Posterior cingulate gyrus (tissue), 11 donors: ENCODE measurements around the gene SEMA3D.

ENCODE experiments used
- DNase-seq, 10 donors: peaks; one replicate each; pipeline versions ENCODE4 v3.0.0 to v3.0.0-alpha.2; 2020 to 2021; ENCODE audit warnings: mixed read lengths in 3 of 10
- intact Hi-C: fragments of 100-400 bp; cut with DNase I; formaldehyde crosslinking; loops from one replicate; pipeline ENCODE4 v1.15.1; 2023

SEMA3D gene

GRCh38 chr7:85133560-85133959 lies 53.3 kb downstream of the SEMA3D start:
- intact Hi-C loops: no loop called here
- DNase-seq: no peak

- intact Hi-C loops: no loop called here
- DNase-seq: no peak
Observed at GRCh38 chr7:85133006-85133405, 53.9 kb downstream of the SEMA3D start.

DNA sequence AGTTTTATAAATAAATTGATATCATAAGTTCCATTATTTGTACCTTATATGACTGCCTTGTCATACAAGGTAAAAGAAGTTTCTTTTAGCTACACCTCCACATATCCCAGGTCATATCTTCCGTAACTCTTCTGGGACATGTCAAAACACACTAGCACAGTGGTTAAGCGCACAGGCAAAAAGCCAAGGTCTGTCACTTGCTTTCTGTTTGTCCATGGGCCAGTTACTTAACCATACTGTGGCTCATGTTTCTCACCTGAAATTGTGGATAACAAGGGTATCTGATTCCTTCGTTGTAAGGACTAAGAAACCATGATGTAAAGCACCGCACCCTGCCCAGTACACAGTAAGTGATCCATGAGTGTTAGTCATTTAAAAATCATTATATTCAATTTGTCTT lies 56.2 kb downstream of the SEMA3D start:
- no peak for DNase-seq

DNA sequence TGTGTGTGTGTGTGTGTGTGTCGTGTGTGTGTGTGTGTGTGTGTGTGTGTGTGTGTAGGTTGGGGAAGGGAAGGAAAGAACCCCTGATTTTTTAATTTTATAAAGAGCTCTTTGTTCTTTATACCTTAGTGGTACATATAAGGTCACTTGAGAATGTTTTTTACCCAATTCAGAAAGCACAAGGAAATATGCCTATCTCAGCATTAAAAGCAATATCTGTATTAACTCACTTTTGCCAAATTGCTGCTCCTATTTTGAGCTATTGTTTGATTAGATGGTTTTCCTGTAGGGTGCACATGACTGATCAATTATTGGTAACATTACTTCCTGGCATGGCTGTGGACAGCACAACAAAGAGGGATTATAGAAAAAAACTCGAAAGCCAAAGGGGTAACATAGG lies 60.5 kb downstream of the SEMA3D start:
- DNase-seq: no peak
- intact Hi-C loops: no loop called here

More for the DNA sequence above, 56.2 kb downstream of the SEMA3D start:
- intact Hi-C loops: no loop called here

GRCh38 chr7:85125651-85126131 lies 61.2 kb downstream of the SEMA3D start:
- intact Hi-C loops: no loop called here
- DNase-seq: no peak

- no peak for DNase-seq
Observed at GRCh38 chr7:85125176-85125575, 61.7 kb downstream of the SEMA3D start.

GRCh38 chr7:85119934-85120333 lies 66.9 kb downstream of the SEMA3D start:
- DNase-seq: no peak
- intact Hi-C loops: no loop called here

More at GRCh38 chr7:85125176-85125575, 61.7 kb downstream of the SEMA3D start:
- intact Hi-C loops: no loop called here

- DNase-seq: no peak
- intact Hi-C loops: no loop called here
Observed at GRCh38 chr7:85115862-85116261, 71.0 kb downstream of the SEMA3D start.

- DNase-seq: no peak
- intact Hi-C loops: no loop called here
Observed at GRCh38 chr7:85115006-85115405, 71.8 kb downstream of the SEMA3D start.

DNA sequence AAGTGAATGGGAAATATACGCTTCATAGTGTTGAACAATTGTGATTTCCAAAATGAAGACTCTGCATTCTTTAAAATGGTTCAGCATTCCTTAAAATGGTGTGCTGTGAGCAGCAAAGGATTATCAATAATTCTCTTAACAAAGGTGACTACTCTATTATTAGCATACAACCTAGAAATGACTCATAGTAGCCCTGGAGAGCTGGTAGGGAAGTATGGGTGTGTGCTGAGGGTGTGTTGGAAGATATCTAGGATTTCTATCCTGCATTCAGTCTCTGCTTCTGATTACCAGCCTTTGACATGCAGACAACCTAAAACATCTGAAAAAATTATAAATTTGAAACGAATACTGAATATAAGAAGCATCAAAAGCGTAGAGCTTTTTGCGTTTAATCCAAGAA lies 72.5 kb downstream of the SEMA3D start:
- intact Hi-C loops: no loop called here
- no peak for DNase-seq

DNA sequence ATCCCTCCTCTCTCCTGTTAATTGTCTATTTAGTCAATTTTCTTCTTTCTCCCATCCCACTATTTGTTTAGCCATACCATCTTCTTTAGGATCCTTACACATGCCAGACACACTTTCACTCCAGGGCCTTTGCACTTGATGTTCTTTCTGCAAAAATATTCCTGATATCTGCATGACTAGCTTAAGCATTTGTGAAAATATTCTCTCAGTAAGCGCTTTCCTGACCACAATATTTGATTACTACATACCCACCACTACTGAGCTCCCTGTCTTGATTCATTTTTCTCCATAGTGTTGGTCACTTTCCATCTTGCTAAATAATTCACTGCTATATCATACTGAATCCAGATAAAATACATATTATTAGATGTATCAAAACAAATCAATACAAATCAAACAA lies 75.1 kb downstream of the SEMA3D start:
- DNase-seq: no peak
- intact Hi-C loops: no loop called here

DNA sequence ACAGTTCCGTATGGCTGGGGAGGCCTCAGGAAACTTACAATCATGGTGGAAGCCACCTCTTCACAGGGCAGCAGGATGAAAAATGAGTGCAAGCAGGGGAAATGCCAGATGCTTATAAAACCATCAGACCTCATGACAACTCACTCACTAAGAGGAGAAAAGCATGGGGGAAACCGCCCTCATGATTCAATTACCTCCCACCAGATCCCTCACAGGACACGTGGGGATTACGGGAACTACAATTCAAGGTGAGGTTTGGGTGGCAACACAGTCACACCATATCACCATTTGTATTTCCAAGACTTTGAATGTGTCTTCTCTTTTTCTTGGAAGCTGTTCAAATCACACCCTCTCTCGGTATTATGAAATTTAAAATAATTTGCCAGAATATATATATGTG lies 80.1 kb downstream of the SEMA3D start:
- intact Hi-C loops: no loop called here

GRCh38 chr7:85104432-85105205 lies 82.2 kb downstream of the SEMA3D start:
- DNase-seq: no peak
- intact Hi-C loops: no loop called here

More for the DNA sequence above, 80.1 kb downstream of the SEMA3D start:
- DNase-seq: no peak

DNA sequence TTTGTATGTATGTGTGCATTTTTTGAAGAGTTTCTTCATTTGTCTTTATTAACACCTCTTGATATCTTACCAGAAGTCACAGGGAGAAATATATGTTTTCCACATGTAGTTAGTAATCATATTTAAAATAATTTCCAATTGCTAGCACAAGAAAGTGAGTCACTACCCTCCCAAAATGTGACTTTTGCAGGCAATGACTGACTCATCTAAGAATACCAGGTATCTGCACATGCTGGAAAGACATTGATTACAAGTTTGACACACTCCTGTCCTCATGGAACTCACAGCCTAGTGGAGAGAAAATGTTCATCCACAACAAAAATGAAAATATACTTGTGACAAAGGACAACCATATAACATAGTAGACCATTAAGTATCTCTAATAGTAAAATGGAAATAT lies 82.9 kb downstream of the SEMA3D start:
- intact Hi-C loops: no loop called here
- DNase-seq: no peak

DNA sequence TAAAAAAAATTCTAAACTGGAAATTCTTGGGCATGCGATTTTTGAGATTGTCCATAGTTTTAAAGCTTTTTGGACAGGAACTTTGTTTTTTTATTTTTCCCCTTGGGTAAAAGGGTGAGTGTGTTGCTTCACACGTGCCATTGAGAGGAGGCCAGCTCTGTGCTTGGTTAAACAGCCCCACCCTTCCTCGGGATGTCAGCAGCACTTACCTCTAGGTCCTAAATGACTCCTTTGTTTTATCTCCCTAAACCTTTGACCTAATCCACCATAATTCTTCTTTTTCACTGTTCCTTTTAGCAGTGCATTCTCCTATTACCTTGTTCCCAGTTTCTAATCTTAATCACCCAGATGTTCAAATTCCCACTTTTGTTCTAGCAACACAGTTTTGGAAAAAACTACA lies 83.5 kb downstream of the SEMA3D start:
- DNase-seq: no peak
- intact Hi-C loops: no loop called here

- intact Hi-C loops: no loop called here
- no peak for DNase-seq
Observed at GRCh38 chr7:85102813-85103350, 84.0 kb downstream of the SEMA3D start.

- intact Hi-C loops: no loop called here
- no peak for DNase-seq
Observed at GRCh38 chr7:85101347-85101746, 85.5 kb downstream of the SEMA3D start.

DNA sequence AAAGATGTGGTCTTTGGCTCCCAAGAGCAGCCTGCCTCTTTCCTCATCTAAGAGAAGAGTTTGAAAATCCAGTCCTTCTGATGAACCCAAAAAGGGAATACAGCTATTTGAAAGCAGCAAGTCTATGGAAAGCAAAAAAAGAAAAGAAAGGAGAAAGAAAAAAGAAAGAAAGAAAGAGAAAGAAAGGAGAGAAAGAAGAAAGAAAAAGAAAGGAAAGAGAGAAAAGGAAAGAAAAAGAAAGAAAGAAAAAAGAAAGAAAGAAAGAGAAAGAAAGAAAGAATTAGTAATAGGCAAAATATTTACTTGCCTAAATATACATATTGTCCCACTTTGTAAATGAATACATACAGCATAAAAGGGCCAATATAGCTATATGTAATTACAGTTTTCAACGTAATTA lies 89.0 kb downstream of the SEMA3D start:
- intact Hi-C loops: no loop called here
- DNase-seq: no peak

GRCh38 chr7:85095806-85096205 lies 91.0 kb downstream of the SEMA3D start:
- intact Hi-C loops: no loop called here
- no peak for DNase-seq

DNA sequence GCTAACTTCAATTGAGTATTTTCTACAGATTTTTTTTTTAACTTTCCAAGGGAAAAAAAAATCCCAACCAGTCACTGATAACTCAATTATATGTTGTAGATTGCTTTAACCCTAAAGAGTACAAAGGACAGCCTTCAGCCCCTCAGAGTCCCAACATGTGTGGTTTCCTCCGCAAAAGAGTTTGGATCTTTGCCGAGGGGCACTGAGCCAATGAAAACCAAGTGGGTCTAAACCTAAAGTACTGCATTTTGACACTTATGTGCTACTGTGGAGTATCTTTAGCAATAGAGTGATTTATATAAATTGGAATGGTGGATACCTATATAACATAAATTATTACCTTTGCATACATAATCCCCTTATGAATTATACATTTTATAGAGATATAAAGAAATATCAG lies 91.5 kb downstream of the SEMA3D start:
- intact Hi-C loops: no loop called here
- no peak for DNase-seq

GRCh38 chr7:85094046-85094725 lies 92.7 kb downstream of the SEMA3D start:
- no peak for DNase-seq
- intact Hi-C loops: no loop called here

DNA sequence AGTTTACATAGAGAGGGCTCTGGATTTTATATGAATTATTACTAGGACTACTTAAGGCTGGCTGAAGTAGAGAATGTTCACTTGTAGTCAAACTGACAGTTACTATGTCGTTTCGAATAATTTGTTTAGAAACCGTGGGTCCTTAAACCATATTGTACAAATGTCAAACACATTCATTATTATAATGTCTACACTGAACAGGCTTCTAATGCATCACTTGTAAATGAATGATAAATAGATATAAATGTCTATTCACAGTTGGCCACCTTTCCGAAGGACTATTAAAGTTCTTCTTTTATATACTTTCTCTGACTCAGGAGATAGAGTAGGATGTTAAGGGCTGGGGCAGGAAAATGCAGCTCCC lies 95.3 kb downstream of the SEMA3D start:
- intact Hi-C loops: no loop called here
- DNase-seq: no peak
